HepG2 (cell line): ENCODE results near the gene TPCN2. TPM values are rescaled to one million over a fixed set of nuclear protein-coding genes. Genes with fewer than 3 reads are reported as not detected.

Experiments used
- ATAC-seq: fragments of 200-7000 bp; cut with Tn5 transposase; 3 replicates; pipeline ENCODE4 v1.9.1; 2020; ENCODE audit warnings: mild to moderate bottlenecking, moderate library complexity
- BruUV-seq: library from RNA; stranded (reverse); fragments of 400-500 nt; replicated peaks from 2 replicates; lab custom pipeline; 2021; lab: Mats Ljungman, UMichigan
- CTCF ChIA-PET: fragments of 300-600 bp; formaldehyde crosslinking; extraction: SDS; loops from one replicate; lab custom pipeline; 2021; ENCODE audit warnings: low total read pairs, inconsistent platforms, low intra/inter-chr PET ratio; lab: Yijun Ruan, JAX
- POLR2A ChIA-PET: fragments of 350-600 bp; sonication (Branson Sonifier 250); formaldehyde crosslinking; loops from one replicate; lab custom pipeline; 2020; ENCODE audit warnings: antibody characterized with exemption, inconsistent platforms; lab: Yijun Ruan, JAX
- DNase-seq: peaks from one replicate; pipeline ENCODE4 v3.0.0-alpha.2; 2015; ENCODE audit warnings: low spot score
- FAIRE-seq: peaks from 3 replicates; lab custom pipeline; 2011; peaks lifted over from hg19 to GRCh38; lab: Jason Lieb, UNC
- H2AFZ ChIP-seq: one replicate; pipeline ENCODE4 v1.6.1; 2011; ENCODE audit warnings: low read length, inconsistent platforms
- H3K27ac ChIP-seq: fragments of 300-600 bp; 3 replicates; pipeline ENCODE4 v1.8.0; 2011; ENCODE audit warnings: mixed run types, mild to moderate bottlenecking, mixed read lengths, low read length, inconsistent platforms; ENCODE audit not compliant: insufficient read depth; ENCODE audit errors: extremely low read length
- H3K27me3 ChIP-seq, 2 experiments: fragments of 200-600 bp in 1 of 2; 2 replicates in 1 of 2; 3 replicates in 1 of 2; pipeline versions ENCODE4 v1.6.0 to v1.8.0; 2011; ENCODE audit warnings: low read length in 2 of 2, mild to moderate bottlenecking in 2 of 2, moderate library complexity in 2 of 2, inconsistent platforms in 1 of 2; ENCODE audit not compliant: insufficient read depth in 2 of 2, control insufficient read depth in 1 of 2
- H3K36me3 ChIP-seq, 2 experiments: fragments of 200-600 bp in 1 of 2; replicated peaks in 1 of 2; 2 replicates in 1 of 2; 3 replicates in 1 of 2; pipeline versions ENCODE4 v1.5.1 to v1.8.0; 2011; ENCODE audit warnings: low read length in 2 of 2, inconsistent platforms in 1 of 2; ENCODE audit not compliant: insufficient read depth in 2 of 2, control insufficient read depth in 1 of 2
- H3K4me1 ChIP-seq: 2 replicates; pipeline ENCODE4 v1.5.1; 2012; ENCODE audit warnings: low read length, inconsistent platforms; ENCODE audit not compliant: insufficient read depth
- H3K4me2 ChIP-seq: 2 replicates; pipeline ENCODE4 v1.6.0; 2011; ENCODE audit warnings: low read depth, low read length, inconsistent platforms
- H3K4me3 ChIP-seq, 3 experiments: fragments of 200-600 bp in 1 of 3; sonication (generic), shearing (Covaris generic) in 1 of 3; replicated peaks in 1 of 3; 2 replicates each; pipeline ENCODE4 v1.5.1; 2011 to 2016; ENCODE audit warnings: low read length in 3 of 3, inconsistent platforms in 2 of 3, low read depth in 2 of 3, mild to moderate bottlenecking in 2 of 3, control low read depth in 1 of 3, mixed read lengths in 1 of 3; ENCODE audit not compliant: insufficient read depth in 1 of 3
- H3K79me2 ChIP-seq: one replicate; pipeline ENCODE4 v1.6.1; 2011; ENCODE audit warnings: low read length, inconsistent platforms; ENCODE audit not compliant: insufficient read depth
- H3K9ac ChIP-seq: 2 replicates; pipeline ENCODE4 v1.6.0; 2011; ENCODE audit warnings: mild to moderate bottlenecking, low read depth, low read length, inconsistent platforms; ENCODE audit not compliant: insufficient read depth
- H3K9me3 ChIP-seq: 2 replicates; pipeline ENCODE4 v1.5.1; 2012; ENCODE audit warnings: mild to moderate bottlenecking, low read length
- H4K20me1 ChIP-seq: 2 replicates; pipeline ENCODE4 v1.6.0; 2011; ENCODE audit warnings: inconsistent platforms, mild to moderate bottlenecking, low read length, moderate library complexity; ENCODE audit not compliant: insufficient read depth
- ARID2 ChIP-seq: sonication (generic); formaldehyde crosslinking; IDR thresholded peaks from 2 replicates; pipeline ENCODE4 v1.8.1; 2022; ENCODE audit warnings: mild to moderate bottlenecking, missing genetic modification reagents, borderline replicate concordance
- THAP8 ChIP-seq: sonication (generic); formaldehyde crosslinking; IDR thresholded peaks from 2 replicates; pipeline ENCODE4 v1.5.1; 2020; ENCODE audit warnings: missing genetic modification reagents, mild to moderate bottlenecking, borderline replicate concordance
- TMF1 ChIP-seq: sonication (generic); formaldehyde crosslinking; IDR thresholded peaks from 2 replicates; pipeline ENCODE4 v1.8.1; 2022; ENCODE audit warnings: low read depth, missing genetic modification reagents
- ZBTB7A ChIP-seq: sonication (generic); formaldehyde crosslinking; IDR thresholded peaks from 2 replicates; pipeline ENCODE4 v1.8.0; 2022; ENCODE audit warnings: mild to moderate bottlenecking, missing genetic modification reagents
- ZNF629 ChIP-seq: sonication (generic); formaldehyde crosslinking; conservative IDR thresholded peaks from 2 replicates; pipeline ENCODE4 v1.5.0; 2020; ENCODE audit warnings: missing genetic modification reagents
- ZNF646 ChIP-seq: sonication (generic); formaldehyde crosslinking; IDR thresholded peaks from 2 replicates; pipeline ENCODE4 v1.9.0; 2021; ENCODE audit warnings: mild to moderate bottlenecking, missing genetic modification reagents
- ZNF713 ChIP-seq: sonication (generic); formaldehyde crosslinking; IDR thresholded peaks from 2 replicates; pipeline ENCODE4 v1.4.0; 2020; ENCODE audit warnings: mild to moderate bottlenecking, missing genetic modification reagents
- ZNF790 ChIP-seq: sonication (generic); formaldehyde crosslinking; IDR thresholded peaks from 2 replicates; pipeline ENCODE4 v1.8.0; 2022; ENCODE audit warnings: missing genetic modification reagents, mild to moderate bottlenecking, borderline replicate concordance
- WGBS: methylation state at CpG from one replicate; pipeline ENCODE4 v1.1.6; 2017; ENCODE audit warnings: low lambda C conversion rate; 5-methylcytosine and 5-hydroxymethylcytosine counted together
- in situ Hi-C: cut with HindIII; loops from 2 replicates; pipeline ENCODE4 v1.10.0; 2017; ENCODE audit warnings: low pct_unique_long_range_greater_than_20kb; ENCODE audit not compliant: extremely low pct_ligation_motif_present
- intact Hi-C: fragments of 100-400 bp; cut with micrococcal nuclease; formaldehyde crosslinking; loops from one replicate; pipeline ENCODE4 v1.10.0; 2022; ENCODE audit not compliant: unreplicated experiment
- polyA plus RNA-seq, 8 experiments: library from polyadenylated mRNA; depleted of rRNA in 3 of 8; stranded (reverse) in 7 of 8; unstranded in 1 of 8; fragments of >200 nt; fragmentation: Illumina TruSeq in 4 of 8; extraction: Trizol in 4 of 8; gene quantifications; 2 replicates each; pipeline versions ENCODE4 v1.2.1 to v1.2.3, GENCODE V29; 2011 to 2016; ENCODE audit warnings: low read depth in 4 of 8, missing spikeins in 1 of 8, mixed read lengths in 1 of 8; ENCODE audit not compliant: insufficient read depth in 1 of 8
- total RNA-seq, 5 experiments: library from RNA; depleted of rRNA; stranded (reverse); fragments of >200 nt; fragmentation: Illumina TruSeq; extraction: Trizol; gene quantifications; 2 replicates each; pipeline ENCODE4 v1.2.3, GENCODE V29; 2016; ENCODE audit warnings: low read depth in 1 of 5
- TF ChIP-seq, protein P1 (sequence below): sonication (generic); formaldehyde crosslinking; IDR thresholded peaks from 2 replicates; pipeline ENCODE4 v1.8.1; 2023; ENCODE audit warnings: mild to moderate bottlenecking, missing genetic modification reagents

The TPCN2 gene
- total and polyA plus RNA-seq, 2 of the 13 experiments (the other 11 are each of a cell fraction or from before 2014, with no cell fraction given), result 5.6 to 5.9 TPM

- H3K4me1 ChIP-seq, result 0 out of 2 replicates have a peak, but pooled peaks cover 8% of the 10 kb centered on the region
- CTCF ChIA-PET, result no interaction called here
- in situ Hi-C loops, result loop anchor here (5.0 kb wide), 1 partner anchor 96 kb away; no protein-coding TSS in a partner anchor
Measured at GRCh38 chr11:69116671-69117070, 67.9 kb downstream of the TPCN2 start.

GRCh38 chr11:69119190-69119589 is 70.5 kb downstream of the TPCN2 start:
- peaks cover 5 to 38% of the 10 kb centered on the region in 2 experiments; a peak in 4 of 5 replicates for H3K27me3 ChIP-seq
- TF ChIP-seq ZNF713 (CRISPR knock-in tag) (no peak), ZNF646 (no peak), ZBTB7A (CRISPR knock-in tag) (no peak), ARID2 (no peak), ZNF790 (no peak)
- TF ChIP-seq, protein P1, sequence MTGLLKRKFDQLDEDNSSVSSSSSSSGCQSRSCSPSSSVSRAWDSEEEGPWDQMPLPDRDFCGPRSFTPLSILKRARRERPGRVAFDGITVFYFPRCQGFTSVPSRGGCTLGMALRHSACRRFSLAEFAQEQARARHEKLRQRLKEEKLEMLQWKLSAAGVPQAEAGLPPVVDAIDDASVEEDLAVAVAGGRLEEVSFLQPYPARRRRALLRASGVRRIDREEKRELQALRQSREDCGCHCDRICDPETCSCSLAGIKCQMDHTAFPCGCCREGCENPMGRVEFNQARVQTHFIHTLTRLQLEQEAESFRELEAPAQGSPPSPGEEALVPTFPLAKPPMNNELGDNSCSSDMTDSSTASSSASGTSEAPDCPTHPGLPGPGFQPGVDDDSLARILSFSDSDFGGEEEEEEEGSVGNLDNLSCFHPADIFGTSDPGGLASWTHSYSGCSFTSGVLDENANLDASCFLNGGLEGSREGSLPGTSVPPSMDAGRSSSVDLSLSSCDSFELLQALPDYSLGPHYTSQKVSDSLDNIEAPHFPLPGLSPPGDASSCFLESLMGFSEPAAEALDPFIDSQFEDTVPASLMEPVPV (CRISPR knock-in tag), result no peak

More at GRCh38 chr11:69116671-69117070, 67.9 kb downstream of the TPCN2 start:
- Histone ChIP-seq H3K36me3 (no peaks in the 10 kb centered on the region), H3K4me2 (no peak overlapping the region), H3K4me3 (no peak overlapping the region), H3K9me3 (no peaks in the 10 kb centered on the region), H3K79me2 (no peaks in the 10 kb centered on the region), H4K20me1 (no peaks in the 10 kb centered on the region), H2AFZ (no peak overlapping the region), H3K27ac (no peak overlapping the region), H3K27me3 (peaks cover 5 to 53% of the 10 kb centered on the region in 2 experiments; a peak in 4 of 5 replicates), H3K9ac (no peak overlapping the region)
- WGBS, result 72% methylated on average over 4 of the region's 10 CpGs
- POLR2A ChIA-PET, result no interaction called here
- intact Hi-C loops, result no loop called here
- DNase-seq, result no peak
- ATAC-seq, result no peak
- TF ChIP-seq TMF1 (CRISPR knock-in tag) (no peak), ZNF629 (CRISPR knock-in tag) (peak; percentile 30; the same call in 1 of the 2 replicates), THAP8 (CRISPR knock-in tag) (no peak)
- FAIRE-seq, result no peak
- BruUV-seq, result no TSS peak

More at GRCh38 chr11:69119190-69119589, 70.5 kb downstream of the TPCN2 start:
- Histone ChIP-seq H3K79me2 (no peaks in the 10 kb centered on the region), H3K4me2 (no peak overlapping the region), H4K20me1 (no peaks in the 10 kb centered on the region; the same call in 1 of the 2 replicates), H2AFZ (no peak overlapping the region), H3K27ac (no peak overlapping the region), H3K9me3 (no peaks in the 10 kb centered on the region), H3K9ac (no peak overlapping the region), H3K4me3 (no peak overlapping the region), H3K4me1 (peaks cover 30% of the 10 kb centered on the region), H3K36me3 (no peaks in the 10 kb centered on the region)
- POLR2A ChIA-PET, result no interaction called here
- in situ Hi-C loops (loop anchor here (5.0 kb wide), 1 partner anchor 93 kb away; no protein-coding TSS in a partner anchor), intact Hi-C loops (no loop called here)
- ATAC-seq (no peak), FAIRE-seq (no peak), DNase-seq (no peak)
- 53% methylated on average over 2 of the region's 2 CpGs for WGBS
- CTCF ChIA-PET, result no interaction called here
- BruUV-seq, result no TSS peak
